SK-N-SH (cell line): ENCODE measurements around the gene LRRK2.

Experiments
- CTCF ChIP-seq: fragments of 200-600 bp; sonication (generic); IDR thresholded peaks from 2 replicates; pipeline ENCODE4 v1.6.1; 2017; ENCODE audit warnings: antibody characterized with exemption, mild to moderate bottlenecking, moderate library complexity
- GABPA ChIP-seq: IDR thresholded peaks from 2 replicates; pipeline ENCODE4 v1.4.0; 2012; ENCODE audit warnings: low read depth, mild to moderate bottlenecking
- NFIC ChIP-seq: IDR thresholded peaks from 2 replicates; pipeline ENCODE4 v1.4.0; 2012; ENCODE audit warnings: borderline replicate concordance
- RAD21 ChIP-seq: IDR thresholded peaks from 2 replicates; pipeline ENCODE4 v1.6.1; 2012; ENCODE audit warnings: mild to moderate bottlenecking, low read length
- REST ChIP-seq: IDR thresholded peaks from 2 replicates; pipeline ENCODE4 v1.6.1; 2012; ENCODE audit warnings: mild to moderate bottlenecking, low read depth, low read length, moderate library complexity
- SIN3A ChIP-seq: IDR thresholded peaks from 2 replicates; pipeline ENCODE4 v1.6.1; 2012; ENCODE audit warnings: low read depth, mild to moderate bottlenecking, low read length, moderate library complexity, borderline replicate concordance
- SMC3 ChIP-seq: IDR thresholded peaks from 2 replicates; pipeline ENCODE4 v1.6.1; 2012; ENCODE audit warnings: low read depth, low read length, improper control_type of control experiment
- TEAD4 ChIP-seq: IDR thresholded peaks from 2 replicates; pipeline ENCODE4 v1.4.0; 2012; ENCODE audit warnings: mild to moderate bottlenecking, borderline replicate concordance; ENCODE audit not compliant: insufficient read depth
- USF2 ChIP-seq: fragments of 150-350 bp; IDR thresholded peaks from 2 replicates; pipeline ENCODE4 v1.6.1; 2017; ENCODE audit warnings: antibody characterized with exemption, low read length, low read depth, borderline replicate concordance

GRCh38 chr12:40314927-40315326 is 90.1 kb downstream of the LRRK2 start:
- no peak for TF ChIP-seq REST
- no peak for TF ChIP-seq NFIC
- no peak for TF ChIP-seq CTCF
- no peak for TF ChIP-seq RAD21
- no peak for TF ChIP-seq USF2
- no peak for TF ChIP-seq GABPA
- TF ChIP-seq TEAD4: no peak
- no peak for TF ChIP-seq SMC3
- TF ChIP-seq SIN3A: no peak
